HG02763 (cell line): ENCODE data around the gene ZNRF2.
"Not testable (repeated sequence)": the region's sequence is repeated elsewhere in the genome, so short reads cannot be mapped to it uniquely, and the experiment has no call there.

Experiments
- ATAC-seq: cut with Tn5 transposase; IDR thresholded peaks from one replicate; pipeline ENCODE4 v1.9.1; 2021; ENCODE audit warnings: mild to moderate bottlenecking, moderate library complexity; ENCODE audit not compliant: unreplicated experiment

Gene ZNRF2

GRCh38 chr7:30353532-30353931 is 69.1 kb downstream of the ZNRF2 start:
- ATAC-seq = no peak

- no peak for ATAC-seq
Measured at GRCh38 chr7:30353932-30354607, 69.7 kb downstream of the ZNRF2 start.

- ATAC-seq = no peak
Measured at GRCh38 chr7:30354791-30355190, 70.4 kb downstream of the ZNRF2 start.

- ATAC-seq = no peak
Measured at GRCh38 chr7:30359957-30360356, 75.6 kb downstream of the ZNRF2 start.

- no peak for ATAC-seq
Measured at GRCh38 chr7:30363778-30364563, 79.6 kb downstream of the ZNRF2 start.

GRCh38 chr7:30364773-30365172 is 80.4 kb downstream of the ZNRF2 start:
- no peak for ATAC-seq

GRCh38 chr7:30365621-30366020 is 81.2 kb downstream of the ZNRF2 start:
- ATAC-seq = no peak

GRCh38 chr7:30366606-30367005 is 82.2 kb downstream of the ZNRF2 start:
- ATAC-seq = no peak

GRCh38 chr7:30367561-30367960 is 83.2 kb downstream of the ZNRF2 start:
- ATAC-seq = no peak

GRCh38 chr7:30369879-30370278 is 85.5 kb downstream of the ZNRF2 start:
- no peak for ATAC-seq

- ATAC-seq = no peak
Measured at GRCh38 chr7:30371321-30371720, 86.9 kb downstream of the ZNRF2 start.

GRCh38 chr7:30378275-30378674 is 93.9 kb downstream of the ZNRF2 start:
- ATAC-seq = no peak

- no peak for ATAC-seq
Measured at GRCh38 chr7:30379131-30379530, 94.7 kb downstream of the ZNRF2 start.

GRCh38 chr7:30379741-30380140 is 95.3 kb downstream of the ZNRF2 start:
- ATAC-seq = no peak

GRCh38 chr7:30380294-30380693 is 95.9 kb downstream of the ZNRF2 start:
- no peak for ATAC-seq

GRCh38 chr7:30380824-30381223 is 96.4 kb downstream of the ZNRF2 start:
- ATAC-seq = not testable (repeated sequence)

GRCh38 chr7:30382607-30383006 is 98.2 kb downstream of the ZNRF2 start:
- no peak for ATAC-seq

GRCh38 chr7:30389791-30390190 is 105.4 kb downstream of the ZNRF2 start:
- ATAC-seq = no peak

GRCh38 chr7:30390736-30391636 is 106.6 kb downstream of the ZNRF2 start:
- no peak for ATAC-seq

- ATAC-seq = no peak
Measured at GRCh38 chr7:30391806-30392205, 107.4 kb downstream of the ZNRF2 start.

- ATAC-seq = no peak
Measured at GRCh38 chr7:30395676-30396075, 111.3 kb downstream of the ZNRF2 start.
